Coronary artery (tissue), 2 donors: ENCODE data around the gene ABL2.
"Not testable (repeated sequence)": the region's sequence is repeated elsewhere in the genome, so short reads cannot be mapped to it uniquely, and the experiment has no call there.

Experiments used
- DNase-seq: peaks from one replicate; pipeline ENCODE4 v3.0.0-alpha.2; 2017; ENCODE audit warnings: low spot score
- H3K27ac ChIP-seq, 2 donors: fragments of 200-600 bp; sonication (generic); one replicate each; pipeline ENCODE4 v1.5.1; 2016 to 2019
- H3K4me3 ChIP-seq: fragments of 200-600 bp; sonication (generic); 2 replicates; pipeline ENCODE4 v1.5.1; 2016; ENCODE audit warnings: mild to moderate bottlenecking, moderate library complexity
- TF ChIP-seq, protein P1 (sequence below): fragments of 200-600 bp; sonication (generic); IDR thresholded peaks from one replicate; pipeline ENCODE4 v1.5.1; 2019; ENCODE audit warnings: antibody characterized with exemption

Gene ABL2

DNA sequence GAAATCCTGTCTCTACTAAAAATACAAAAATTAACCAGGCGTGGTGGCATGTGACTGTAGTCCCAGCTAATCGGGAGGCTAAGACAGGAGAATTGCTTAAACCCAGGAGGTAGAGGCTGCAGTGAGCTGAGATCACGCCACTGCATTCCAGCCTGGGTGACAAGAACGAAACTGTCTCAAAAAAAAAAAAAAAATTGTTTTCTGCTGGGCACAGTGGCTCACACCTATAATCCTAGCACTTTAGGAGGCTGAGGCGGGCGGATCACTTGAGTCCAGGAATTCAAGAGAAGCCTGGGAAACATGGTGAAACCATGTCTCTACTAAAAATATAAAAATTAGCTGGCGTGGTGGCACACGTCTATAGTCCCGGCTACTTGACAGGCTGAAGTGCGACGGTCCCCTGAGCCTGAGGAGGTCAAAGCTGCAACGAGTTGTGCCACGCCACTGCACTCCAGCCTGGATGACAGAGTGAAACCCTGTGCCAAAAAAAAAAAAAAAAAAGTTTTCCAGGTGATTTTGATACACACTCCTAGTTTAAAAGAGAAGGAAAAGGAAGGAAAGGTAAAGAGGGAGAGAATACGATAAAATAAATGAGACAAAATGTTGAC lies 31.7 kb downstream of the ABL2 start:
- TF ChIP-seq, protein P1, sequence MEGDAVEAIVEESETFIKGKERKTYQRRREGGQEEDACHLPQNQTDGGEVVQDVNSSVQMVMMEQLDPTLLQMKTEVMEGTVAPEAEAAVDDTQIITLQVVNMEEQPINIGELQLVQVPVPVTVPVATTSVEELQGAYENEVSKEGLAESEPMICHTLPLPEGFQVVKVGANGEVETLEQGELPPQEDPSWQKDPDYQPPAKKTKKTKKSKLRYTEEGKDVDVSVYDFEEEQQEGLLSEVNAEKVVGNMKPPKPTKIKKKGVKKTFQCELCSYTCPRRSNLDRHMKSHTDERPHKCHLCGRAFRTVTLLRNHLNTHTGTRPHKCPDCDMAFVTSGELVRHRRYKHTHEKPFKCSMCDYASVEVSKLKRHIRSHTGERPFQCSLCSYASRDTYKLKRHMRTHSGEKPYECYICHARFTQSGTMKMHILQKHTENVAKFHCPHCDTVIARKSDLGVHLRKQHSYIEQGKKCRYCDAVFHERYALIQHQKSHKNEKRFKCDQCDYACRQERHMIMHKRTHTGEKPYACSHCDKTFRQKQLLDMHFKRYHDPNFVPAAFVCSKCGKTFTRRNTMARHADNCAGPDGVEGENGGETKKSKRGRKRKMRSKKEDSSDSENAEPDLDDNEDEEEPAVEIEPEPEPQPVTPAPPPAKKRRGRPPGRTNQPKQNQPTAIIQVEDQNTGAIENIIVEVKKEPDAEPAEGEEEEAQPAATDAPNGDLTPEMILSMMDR: no peak
- Histone ChIP-seq H3K4me3 (no peak overlapping the region), H3K27ac (peak overlapping the region; percentile 23 to 50)
- DNase-seq: no peak

DNA sequence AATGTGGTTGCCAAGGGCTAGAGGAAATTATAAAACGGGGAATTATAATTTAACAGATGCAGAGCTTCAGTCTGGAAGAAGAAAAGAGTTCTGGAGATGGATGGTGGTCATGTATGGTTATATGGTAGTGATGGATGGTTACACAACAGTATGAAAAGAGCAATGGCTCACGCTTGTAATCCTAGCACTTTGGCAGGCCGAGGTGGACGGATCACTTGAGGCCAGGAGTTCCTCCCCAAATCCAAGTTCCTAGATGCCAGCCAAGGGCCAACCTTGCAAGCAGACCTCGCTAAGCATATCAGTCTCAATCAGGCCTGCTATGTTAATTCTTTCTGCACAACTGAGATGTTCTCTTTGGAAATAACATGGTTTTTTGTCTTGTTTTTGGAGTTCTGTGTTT lies 33.6 kb downstream of the ABL2 start:
- not testable (repeated sequence) for H3K4me3 ChIP-seq, H3K27ac ChIP-seq, DNase-seq

DNA sequence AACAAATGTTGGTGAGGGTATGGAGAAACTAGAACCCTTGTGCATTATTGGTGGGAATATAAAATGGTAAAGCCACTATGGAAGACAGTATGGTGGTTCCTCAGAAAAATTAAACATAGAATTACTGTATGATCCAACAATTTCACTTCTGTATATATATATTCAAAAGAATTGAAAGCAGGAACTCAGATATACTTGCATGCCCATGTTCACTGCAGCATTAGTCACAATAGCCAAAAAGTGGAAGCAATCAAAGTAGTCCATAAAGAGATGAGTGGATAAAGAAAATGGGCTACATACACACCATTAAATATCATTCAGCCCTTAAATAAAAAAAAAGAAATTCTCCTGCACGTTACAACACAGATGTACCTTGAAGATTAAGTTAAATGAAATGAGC lies 34.1 kb downstream of the ABL2 start:
- H3K27ac ChIP-seq: no peak overlapping the region
- no peak overlapping the region for H3K4me3 ChIP-seq
- TF ChIP-seq, protein P1: no peak
- no peak for DNase-seq

DNA sequence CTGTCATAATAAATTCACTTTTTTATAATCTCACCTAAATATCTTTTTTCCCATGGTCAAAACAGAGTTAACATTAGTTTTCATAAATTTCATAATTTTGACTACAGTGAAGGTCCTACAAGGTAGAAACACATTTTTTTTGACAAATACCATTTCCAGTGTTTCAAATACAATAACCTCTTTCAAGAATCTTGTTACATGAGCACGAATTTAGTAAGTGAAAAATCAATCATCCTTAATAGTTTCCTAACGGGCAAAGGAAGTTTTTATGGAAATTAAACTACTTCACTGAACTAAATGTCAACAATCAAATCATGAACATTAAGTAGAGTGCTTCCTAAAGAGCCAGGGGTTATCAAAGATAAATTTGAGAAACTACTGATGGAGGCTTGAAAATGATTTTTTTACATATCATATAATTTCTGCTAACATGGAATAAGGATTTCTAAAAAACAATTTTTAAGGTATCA lies 35.4 kb downstream of the ABL2 start:
- H3K4me3 ChIP-seq: no peak overlapping the region
- H3K27ac ChIP-seq: no peak overlapping the region
- DNase-seq: no peak
- TF ChIP-seq, protein P1: no peak

DNA sequence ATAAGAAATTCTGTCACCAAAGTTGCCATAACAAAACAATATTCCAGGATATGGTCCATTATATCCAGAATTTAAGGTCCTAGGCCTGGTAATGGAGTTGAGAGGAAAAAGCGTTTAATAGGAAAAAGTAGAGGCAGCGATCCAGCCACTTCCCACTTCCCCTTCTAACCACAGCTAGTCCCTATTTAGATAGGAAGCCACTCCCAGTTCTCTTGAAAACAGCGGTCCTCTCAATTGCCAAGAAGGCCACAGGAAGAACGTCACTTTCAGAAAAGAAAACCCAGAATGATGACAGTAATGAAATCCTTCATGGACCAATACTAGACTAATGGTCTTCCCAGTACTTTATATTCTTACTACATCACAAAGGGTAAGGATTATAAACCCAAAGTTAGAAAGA lies 38.6 kb downstream of the ABL2 start:
- TF ChIP-seq, protein P1: no peak
- Histone ChIP-seq H3K4me3 (peak overlapping the region; percentile 5), H3K27ac (peak overlapping the region; percentile 15 to 68)
- no peak for DNase-seq

DNA sequence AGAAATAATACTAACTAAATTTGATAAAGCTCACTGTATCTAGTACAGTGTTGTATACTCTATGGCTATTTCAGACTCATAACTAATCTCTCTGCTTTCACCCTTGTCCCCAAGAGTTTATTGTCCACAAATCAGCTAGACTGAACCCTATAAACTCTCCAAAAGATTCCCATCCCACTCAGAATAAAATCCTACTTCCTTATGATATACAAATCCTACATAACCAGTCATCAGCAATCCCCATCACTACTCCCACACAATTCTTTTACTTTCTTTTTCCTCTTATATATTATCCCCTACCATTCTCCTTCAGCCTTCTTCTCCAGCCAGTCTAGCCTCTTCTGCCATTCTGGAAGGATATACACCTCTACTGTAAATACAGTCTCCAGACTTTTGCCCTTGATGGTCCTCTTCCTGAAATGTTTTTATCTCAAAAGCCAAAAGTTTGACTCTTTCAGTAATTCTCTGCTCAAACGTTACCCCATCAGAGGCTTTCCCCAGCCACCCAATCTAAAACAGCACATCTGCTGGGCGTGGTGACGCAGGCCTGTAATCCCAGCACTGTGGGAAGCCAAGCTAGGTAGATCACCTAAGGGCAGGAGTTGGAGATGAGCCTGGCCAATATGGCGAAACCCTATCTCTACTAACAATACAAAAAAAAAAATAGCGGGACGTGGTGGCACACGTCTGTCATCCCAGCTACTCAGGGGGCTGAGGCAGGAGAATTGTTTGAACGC lies 41.6 kb downstream of the ABL2 start:
- TF ChIP-seq, protein P1: no peak
- no peak for DNase-seq
- Histone ChIP-seq H3K4me3 (no peak overlapping the region), H3K27ac (no peak overlapping the region)

DNA sequence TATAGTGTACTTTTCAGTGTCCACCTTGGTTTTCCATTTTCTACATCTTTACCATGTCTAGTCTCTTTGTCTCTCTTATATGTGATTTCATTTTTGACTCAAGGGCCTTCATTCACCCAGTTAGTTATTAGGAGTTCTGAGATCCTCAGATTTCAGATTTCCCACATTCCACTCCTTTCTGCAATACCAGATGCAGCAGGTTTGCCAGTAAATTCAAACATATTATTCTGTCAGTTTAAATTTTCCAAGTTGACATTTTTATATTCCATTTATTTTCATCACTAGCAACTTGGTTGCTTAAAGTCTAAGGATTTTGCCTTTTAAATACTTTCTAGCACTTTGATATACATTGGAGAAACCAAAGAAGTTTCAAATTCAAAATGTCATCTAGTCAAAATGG lies 42.4 kb downstream of the ABL2 start:
- H3K27ac ChIP-seq: no peak overlapping the region
- no peak overlapping the region for H3K4me3 ChIP-seq
- TF ChIP-seq, protein P1: no peak
- DNase-seq: no peak
